HG02759 (cell line): ENCODE measurements around the gene CHL1.
A peak's percentile ranks its signal among the peaks of the same experiment; 100 is the strongest.

Source experiments
- ATAC-seq: cut with Tn5 transposase; IDR thresholded peaks from one replicate; pipeline ENCODE4 v1.9.1; 2021; ENCODE audit warnings: mild to moderate bottlenecking, moderate library complexity; ENCODE audit not compliant: unreplicated experiment

CHL1 gene

DNA sequence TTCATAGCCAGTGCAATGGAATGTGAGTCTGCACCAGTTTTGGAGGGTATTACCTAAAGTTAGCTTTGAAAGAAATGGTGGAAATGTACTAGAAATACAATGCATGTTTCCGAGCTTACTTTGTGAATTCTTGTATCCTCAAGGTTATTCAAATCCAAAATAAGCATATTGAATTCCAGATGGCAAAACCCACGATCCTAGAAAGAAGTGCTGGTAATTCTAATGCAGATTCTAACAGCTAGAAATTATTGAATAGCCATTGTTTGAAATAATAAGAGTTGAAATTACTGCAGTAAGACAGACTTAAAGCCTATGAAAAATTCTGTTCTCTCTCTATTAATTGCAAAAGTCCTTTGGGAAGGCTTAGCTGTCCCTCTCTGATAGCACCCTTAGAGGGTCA, 258.4 kb downstream of the CHL1 start:
- ATAC-seq = no peak

GRCh38 chr3:458124-458523, 261.6 kb downstream of the CHL1 start:
- ATAC-seq = no peak

GRCh38 chr3:458653-459310, 262.2 kb downstream of the CHL1 start:
- ATAC-seq = peak; percentile 66
